Measurements from ENCODE around the gene OR8D1. TPM values are rescaled to one million over a fixed set of nuclear protein-coding genes. Genes with fewer than 3 reads are reported as not detected.

OR8D1 gene
- total RNA-seq, 1 donor from 2014 or later: not detected

GRCh38 chr11:124307093-124307492 is 6.7 kb downstream of the OR8D1 start:
- Mint-ChIP-seq H3K36me3 (no peaks in the 10 kb centered on the region), H3K27ac (no peak overlapping the region), H3K4me1 (no peaks in the 10 kb centered on the region), H3K27me3 (ENCODE audit: low read depth) (peaks cover 15% of the 10 kb centered on the region), H3K9me3 (no peaks in the 10 kb centered on the region), H3K4me3 (no peak overlapping the region)
- TF ChIP-seq, protein P1, sequence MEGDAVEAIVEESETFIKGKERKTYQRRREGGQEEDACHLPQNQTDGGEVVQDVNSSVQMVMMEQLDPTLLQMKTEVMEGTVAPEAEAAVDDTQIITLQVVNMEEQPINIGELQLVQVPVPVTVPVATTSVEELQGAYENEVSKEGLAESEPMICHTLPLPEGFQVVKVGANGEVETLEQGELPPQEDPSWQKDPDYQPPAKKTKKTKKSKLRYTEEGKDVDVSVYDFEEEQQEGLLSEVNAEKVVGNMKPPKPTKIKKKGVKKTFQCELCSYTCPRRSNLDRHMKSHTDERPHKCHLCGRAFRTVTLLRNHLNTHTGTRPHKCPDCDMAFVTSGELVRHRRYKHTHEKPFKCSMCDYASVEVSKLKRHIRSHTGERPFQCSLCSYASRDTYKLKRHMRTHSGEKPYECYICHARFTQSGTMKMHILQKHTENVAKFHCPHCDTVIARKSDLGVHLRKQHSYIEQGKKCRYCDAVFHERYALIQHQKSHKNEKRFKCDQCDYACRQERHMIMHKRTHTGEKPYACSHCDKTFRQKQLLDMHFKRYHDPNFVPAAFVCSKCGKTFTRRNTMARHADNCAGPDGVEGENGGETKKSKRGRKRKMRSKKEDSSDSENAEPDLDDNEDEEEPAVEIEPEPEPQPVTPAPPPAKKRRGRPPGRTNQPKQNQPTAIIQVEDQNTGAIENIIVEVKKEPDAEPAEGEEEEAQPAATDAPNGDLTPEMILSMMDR (IDR thresholded peaks at IDR 0.05; ENCODE audit: unreplicated experiment): no peak
- DNase-seq (ENCODE audit: low spot score in 2 of 2, unreplicated experiment in 2 of 2): no peak

GRCh38 chr11:124302347-124303125 is 11.2 kb downstream of the OR8D1 start:
- H3K4me3 Mint-ChIP-seq: no peak overlapping the region
- H3K36me3 Mint-ChIP-seq: no peaks in the 10 kb centered on the region
- H3K27ac Mint-ChIP-seq: no peak overlapping the region
- no peaks in the 10 kb centered on the region for H3K9me3 Mint-ChIP-seq
- no peak for DNase-seq (ENCODE audit: low spot score in 2 of 2, unreplicated experiment in 2 of 2)
- no peaks in the 10 kb centered on the region for H3K27me3 Mint-ChIP-seq (ENCODE audit: low read depth)
- TF ChIP-seq, protein P1 (IDR thresholded peaks at IDR 0.05; ENCODE audit: unreplicated experiment): no peak
- H3K4me1 Mint-ChIP-seq: no peaks in the 10 kb centered on the region

DNA sequence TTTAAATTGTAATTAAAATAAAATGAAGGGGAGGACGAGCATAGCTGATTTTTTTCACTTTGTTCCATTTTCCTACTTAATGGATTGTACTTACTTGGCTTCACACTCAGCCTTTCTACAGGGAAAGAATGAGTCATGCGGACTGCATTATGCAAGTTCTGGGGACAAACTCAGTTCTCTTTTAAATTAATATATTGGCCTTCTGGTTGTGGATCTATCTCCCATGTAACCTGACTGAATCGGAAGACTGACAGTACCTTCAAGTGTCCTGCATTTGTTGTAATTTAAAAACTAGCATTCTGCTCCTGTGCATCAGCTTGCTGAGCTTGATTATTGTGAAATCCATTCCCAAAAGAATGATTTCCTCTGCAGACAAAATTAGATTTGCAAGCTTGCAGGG is 12.2 kb downstream of the OR8D1 start:
- Mint-ChIP-seq H3K27me3 (ENCODE audit: low read depth) (no peaks in the 10 kb centered on the region), H3K27ac (no peak overlapping the region), H3K36me3 (no peaks in the 10 kb centered on the region), H3K4me3 (no peak overlapping the region), H3K4me1 (no peaks in the 10 kb centered on the region), H3K9me3 (no peaks in the 10 kb centered on the region)
- DNase-seq (ENCODE audit: low spot score in 2 of 2, unreplicated experiment in 2 of 2): no peak
- TF ChIP-seq, protein P1 (IDR thresholded peaks at IDR 0.05; ENCODE audit: unreplicated experiment): no peak

DNA sequence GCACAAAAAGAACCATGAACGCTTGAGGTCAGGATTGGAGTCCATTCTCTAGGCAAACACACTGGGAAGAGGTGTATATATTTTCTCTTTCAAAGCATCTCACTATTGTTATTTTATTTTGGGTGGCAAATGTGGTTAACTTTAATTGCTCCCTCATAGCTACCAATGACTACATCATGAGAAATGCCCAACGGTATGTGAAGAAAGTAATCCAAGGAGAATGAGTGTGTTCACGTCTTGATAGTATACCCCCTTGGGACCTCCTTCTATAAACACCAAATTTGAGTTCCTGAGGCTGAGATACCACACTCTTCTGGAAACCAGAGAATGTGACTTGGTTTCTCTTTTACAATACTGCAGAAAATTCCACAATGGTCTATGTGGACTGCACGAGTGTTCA is 15.8 kb downstream of the OR8D1 start:
- no peak for DNase-seq (ENCODE audit: low spot score in 2 of 2, unreplicated experiment in 2 of 2)
- H3K27me3 Mint-ChIP-seq (ENCODE audit: low read depth): peaks cover 3% of the 10 kb centered on the region
- TF ChIP-seq, protein P1 (IDR thresholded peaks at IDR 0.05; ENCODE audit: unreplicated experiment): no peak
- H3K4me1 Mint-ChIP-seq: no peaks in the 10 kb centered on the region
- H3K4me3 Mint-ChIP-seq: no peak overlapping the region
- H3K27ac Mint-ChIP-seq: no peak overlapping the region
- no peaks in the 10 kb centered on the region for H3K36me3 Mint-ChIP-seq
- no peaks in the 10 kb centered on the region for H3K9me3 Mint-ChIP-seq

DNA sequence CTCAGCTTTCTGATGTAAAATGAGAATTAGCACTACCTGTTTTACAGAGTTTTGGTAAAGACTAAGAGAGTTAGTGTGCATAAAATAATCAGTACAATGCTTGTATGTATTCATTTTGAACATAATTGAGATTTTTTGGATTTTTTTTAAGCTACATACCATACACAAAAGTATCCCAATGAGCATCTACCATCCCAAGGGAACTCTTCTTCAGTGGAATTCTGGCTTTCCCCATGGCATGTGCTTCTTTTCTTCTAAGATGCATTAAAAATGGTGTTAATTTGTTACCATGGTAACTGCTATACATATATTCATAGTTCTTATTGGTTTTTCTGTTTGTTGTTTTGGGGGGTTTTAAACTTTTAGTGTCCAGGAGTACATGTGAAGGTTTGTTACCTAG is 17.7 kb downstream of the OR8D1 start:
- H3K4me3 Mint-ChIP-seq: no peak overlapping the region
- no peaks in the 10 kb centered on the region for H3K4me1 Mint-ChIP-seq
- H3K36me3 Mint-ChIP-seq: no peaks in the 10 kb centered on the region
- DNase-seq (ENCODE audit: low spot score in 2 of 2, unreplicated experiment in 2 of 2): no peak
- TF ChIP-seq, protein P1 (IDR thresholded peaks at IDR 0.05; ENCODE audit: unreplicated experiment): no peak
- H3K9me3 Mint-ChIP-seq: peaks cover 6% of the 10 kb centered on the region
- no peak overlapping the region for H3K27ac Mint-ChIP-seq
- H3K27me3 Mint-ChIP-seq (ENCODE audit: low read depth): peaks cover 3% of the 10 kb centered on the region
